ENCODE data around the gene DACT3.

Gene DACT3

DNA sequence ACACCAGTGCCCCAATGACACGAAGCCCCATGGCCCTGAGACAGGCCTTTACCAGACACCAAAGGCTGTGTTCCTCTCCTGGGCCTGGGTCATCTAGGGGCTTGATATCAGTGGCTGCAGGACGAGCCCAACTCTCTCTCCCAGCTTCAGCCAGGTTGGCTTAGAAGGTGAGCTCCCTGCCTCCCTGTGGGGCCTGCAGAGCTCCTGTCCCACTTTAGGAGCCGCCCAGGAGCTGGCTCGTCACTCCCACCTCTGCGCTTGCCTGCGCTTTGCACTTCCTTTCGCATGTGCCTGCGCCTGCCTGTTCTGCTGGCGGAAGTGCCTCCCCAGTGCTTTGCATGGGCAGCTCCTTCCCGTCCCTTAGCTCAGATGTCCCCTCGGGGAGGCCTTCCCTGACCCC is 55.0 kb downstream of the DACT3 start:
- H3K18ac ChIP-seq (ENCODE audit: low read length), result peak overlapping the region; percentile 34
- H2BK12ac ChIP-seq (ENCODE audit: low read length), result no peak overlapping the region
- H2BK120ac ChIP-seq (ENCODE audit: insufficient read depth, low read length, poor library complexity), result no peak overlapping the region
- no CpG with 5 or more reads among the region's 11 CpGs for WGBS (ENCODE audit: extremely low coverage, insufficient coverage, insufficient read length)
- DNase-seq, result no peak
- H3K4me1 ChIP-seq (ENCODE audit: control insufficient read depth in 1 of 2, insufficient read depth in 2 of 2, low read length in 2 of 2), result peaks cover 10 to 11% of the 10 kb centered on the region in 2 experiments
- no peak overlapping the region for H3K27ac ChIP-seq (ENCODE audit: low read depth, low read length)
- H2AK5ac ChIP-seq (ENCODE audit: low read length), result no peak overlapping the region
- H4K12ac ChIP-seq (ENCODE audit: low read depth, low read length), result no peak overlapping the region
- H3K36me3 ChIP-seq (ENCODE audit: control insufficient read depth in 1 of 2, insufficient read depth in 2 of 2, low read length in 2 of 2), result peaks cover 57 to 64% of the 10 kb centered on the region in 2 experiments
- H4K91ac ChIP-seq (ENCODE audit: low read depth, low read length), result no peak overlapping the region
- H2BK5ac ChIP-seq (ENCODE audit: low read depth, low read length, poor library complexity), result no peak overlapping the region
- H3K23ac ChIP-seq (ENCODE audit: low read length), result no peak overlapping the region
- H3K79me2 ChIP-seq (ENCODE audit: control insufficient read depth, insufficient read depth, low read length, poor library complexity), result peaks cover 22% of the 10 kb centered on the region
- H3K9me3 ChIP-seq (ENCODE audit: insufficient read depth, low read depth, low read length), result no peaks in the 10 kb centered on the region
- H3K9ac ChIP-seq (ENCODE audit: low read length), result no peak overlapping the region
- no peak overlapping the region for H3K4me3 ChIP-seq (ENCODE audit: low read depth, low read length)
- no peak overlapping the region for H3K14ac ChIP-seq (ENCODE audit: low read length)
- H2AFZ ChIP-seq (ENCODE audit: insufficient read depth, low read length, poor library complexity), result no peak overlapping the region
- H3K79me1 ChIP-seq (ENCODE audit: low read length), result peaks cover 6% of the 10 kb centered on the region
- no peak overlapping the region for H3K4me2 ChIP-seq (ENCODE audit: low read length)
- H4K8ac ChIP-seq (ENCODE audit: low read depth, low read length), result no peak overlapping the region
- no peaks in the 10 kb centered on the region for H3K27me3 ChIP-seq (ENCODE audit: insufficient read depth, low read length)
- no peak overlapping the region for H3K4ac ChIP-seq (ENCODE audit: low read depth, low read length)

DNA sequence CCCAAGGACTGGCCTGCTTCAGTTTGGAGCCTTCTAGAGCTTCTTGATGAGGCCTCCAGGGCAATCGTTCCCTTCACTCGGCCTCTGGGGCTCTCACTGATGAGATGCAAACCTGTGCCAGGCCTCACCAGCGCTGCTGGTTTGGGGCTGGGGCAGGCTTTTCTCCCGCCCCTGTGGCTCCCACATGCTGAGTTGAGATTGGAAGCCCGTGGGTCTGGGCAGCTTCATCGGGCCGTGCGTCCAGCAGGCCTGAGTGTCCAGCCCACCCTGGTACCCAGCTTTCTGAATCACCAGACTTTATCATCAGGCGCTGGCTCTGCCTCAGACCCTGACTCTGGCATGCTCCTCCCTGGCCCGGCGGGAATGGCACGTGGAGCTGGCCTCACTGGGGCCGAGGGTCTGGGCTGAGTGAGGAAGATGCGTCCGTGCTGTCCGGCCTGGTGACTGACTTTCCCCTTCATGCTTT is 55.6 kb downstream of the DACT3 start:
- Histone ChIP-seq H3K36me3 (ENCODE audit: control insufficient read depth in 1 of 2, insufficient read depth in 2 of 2, low read length in 2 of 2) (peaks cover 51 to 59% of the 10 kb centered on the region in 2 experiments), H3K79me1 (ENCODE audit: low read length) (peaks cover 11% of the 10 kb centered on the region), H3K4me1 (ENCODE audit: control insufficient read depth in 1 of 2, insufficient read depth in 2 of 2, low read length in 2 of 2) (peaks cover 10 to 11% of the 10 kb centered on the region in 2 experiments), H3K27me3 (ENCODE audit: insufficient read depth, low read length) (no peaks in the 10 kb centered on the region), H4K12ac (ENCODE audit: low read depth, low read length) (no peak overlapping the region), H3K9ac (ENCODE audit: low read length) (no peak overlapping the region), H4K91ac (ENCODE audit: low read depth, low read length) (no peak overlapping the region), H3K23ac (ENCODE audit: low read length) (no peak overlapping the region), H3K4me2 (ENCODE audit: low read length) (no peak overlapping the region), H3K9me3 (ENCODE audit: insufficient read depth, low read depth, low read length) (no peaks in the 10 kb centered on the region), H3K14ac (ENCODE audit: low read length) (no peak overlapping the region), H2AFZ (ENCODE audit: insufficient read depth, low read length, poor library complexity) (no peak overlapping the region), H2BK12ac (ENCODE audit: low read length) (no peak overlapping the region), H3K18ac (ENCODE audit: low read length) (no peak overlapping the region), H3K79me2 (ENCODE audit: control insufficient read depth, insufficient read depth, low read length, poor library complexity) (peaks cover 24% of the 10 kb centered on the region), H2BK120ac (ENCODE audit: insufficient read depth, low read length, poor library complexity) (no peak overlapping the region), H4K8ac (ENCODE audit: low read depth, low read length) (no peak overlapping the region), H2AK5ac (ENCODE audit: low read length) (no peak overlapping the region), H3K27ac (ENCODE audit: low read depth, low read length) (no peak overlapping the region), H3K4ac (ENCODE audit: low read depth, low read length) (no peak overlapping the region), H2BK5ac (ENCODE audit: low read depth, low read length, poor library complexity) (no peak overlapping the region), H3K4me3 (ENCODE audit: low read depth, low read length) (no peak overlapping the region)
- WGBS (ENCODE audit: extremely low coverage, insufficient coverage, insufficient read length), result no CpG with 5 or more reads among the region's 16 CpGs
- DNase-seq, result no peak

DNA sequence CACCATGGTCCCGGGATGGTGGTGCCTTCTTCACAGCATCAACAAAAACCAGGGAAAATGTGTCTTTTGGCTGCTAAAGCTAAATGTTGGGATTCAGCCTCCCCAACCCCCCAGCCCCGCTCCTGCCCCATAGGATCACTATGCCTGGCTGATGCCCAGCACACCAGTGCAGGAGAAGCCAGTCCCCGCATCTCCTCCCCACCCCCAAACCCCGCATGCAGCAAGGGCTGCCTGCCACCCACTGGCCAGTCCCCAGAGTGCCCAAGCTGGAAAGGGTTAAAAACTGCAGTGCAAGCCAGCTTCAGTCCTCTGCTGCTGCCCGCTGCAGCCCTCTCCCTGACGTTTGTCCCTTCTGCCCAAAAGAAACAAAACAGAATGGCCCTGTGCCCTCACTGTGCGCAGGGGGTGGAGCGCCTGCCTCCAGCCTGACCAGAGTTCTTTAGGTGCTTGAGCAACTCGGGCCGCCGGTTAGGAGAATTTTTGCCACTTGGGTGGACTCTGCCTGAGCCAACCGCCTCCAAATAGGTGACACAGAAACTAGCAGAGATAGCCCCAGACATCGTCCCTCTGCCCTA is 56.1 kb downstream of the DACT3 start:
- Histone ChIP-seq H2BK5ac (ENCODE audit: low read depth, low read length, poor library complexity) (no peak overlapping the region), H3K18ac (ENCODE audit: low read length) (no peak overlapping the region), H3K79me1 (ENCODE audit: low read length) (peaks cover 14% of the 10 kb centered on the region), H4K91ac (ENCODE audit: low read depth, low read length) (no peak overlapping the region), H3K27me3 (ENCODE audit: insufficient read depth, low read length) (no peaks in the 10 kb centered on the region), H3K27ac (ENCODE audit: low read depth, low read length) (no peak overlapping the region), H3K9me3 (ENCODE audit: insufficient read depth, low read depth, low read length) (no peaks in the 10 kb centered on the region), H2BK120ac (ENCODE audit: insufficient read depth, low read length, poor library complexity) (no peak overlapping the region), H3K36me3 (ENCODE audit: control insufficient read depth in 1 of 2, insufficient read depth in 2 of 2, low read length in 2 of 2) (peaks cover 47 to 56% of the 10 kb centered on the region in 2 experiments), H4K12ac (ENCODE audit: low read depth, low read length) (no peak overlapping the region), H2BK12ac (ENCODE audit: low read length) (no peak overlapping the region), H2AK5ac (ENCODE audit: low read length) (no peak overlapping the region), H2AFZ (ENCODE audit: insufficient read depth, low read length, poor library complexity) (no peak overlapping the region), H3K14ac (ENCODE audit: low read length) (no peak overlapping the region), H3K79me2 (ENCODE audit: control insufficient read depth, insufficient read depth, low read length, poor library complexity) (peaks cover 26% of the 10 kb centered on the region), H3K4ac (ENCODE audit: low read depth, low read length) (no peak overlapping the region), H3K9ac (ENCODE audit: low read length) (no peak overlapping the region), H3K4me3 (ENCODE audit: low read depth, low read length) (no peak overlapping the region), H3K4me2 (ENCODE audit: low read length) (no peak overlapping the region), H4K8ac (ENCODE audit: low read depth, low read length) (no peak overlapping the region), H3K4me1 (ENCODE audit: control insufficient read depth in 1 of 2, insufficient read depth in 2 of 2, low read length in 2 of 2) (peaks cover 11 to 13% of the 10 kb centered on the region in 2 experiments), H3K23ac (ENCODE audit: low read length) (no peak overlapping the region)
- DNase-seq, result no peak
- WGBS (ENCODE audit: extremely low coverage, insufficient coverage, insufficient read length), result no CpG with 5 or more reads among the region's 13 CpGs

DNA sequence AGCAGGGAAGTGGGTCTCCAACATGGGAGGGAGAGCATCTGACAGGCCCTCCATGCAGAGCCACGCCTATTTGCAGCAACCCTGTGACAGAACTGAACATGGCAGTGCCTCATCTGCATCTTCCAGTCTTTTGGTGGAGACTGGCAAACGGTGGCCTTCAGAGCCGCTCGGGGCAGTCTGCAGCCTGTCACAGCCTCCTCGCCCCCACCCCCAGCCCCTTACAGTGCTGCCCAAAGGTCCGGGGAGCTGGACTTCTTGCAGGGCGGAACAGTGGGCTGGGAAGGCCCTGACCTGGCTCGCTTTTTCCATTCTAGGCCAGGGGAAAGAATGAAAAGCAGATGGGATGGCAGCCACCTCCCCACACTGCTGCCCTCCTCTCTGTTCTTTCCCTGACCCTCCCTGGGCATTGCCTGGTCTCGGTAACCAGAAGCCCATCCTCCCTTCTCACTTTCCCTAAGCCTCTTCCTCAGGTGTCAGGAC is 57.2 kb downstream of the DACT3 start:
- H3K79me2 ChIP-seq (ENCODE audit: control insufficient read depth, insufficient read depth, low read length, poor library complexity), result peaks cover 26% of the 10 kb centered on the region
- H3K79me1 ChIP-seq (ENCODE audit: low read length), result peaks cover 14% of the 10 kb centered on the region
- H3K9ac ChIP-seq (ENCODE audit: low read length), result no peak overlapping the region
- H3K9me3 ChIP-seq (ENCODE audit: insufficient read depth, low read depth, low read length), result peaks cover 2% of the 10 kb centered on the region
- no peaks in the 10 kb centered on the region for H3K27me3 ChIP-seq (ENCODE audit: insufficient read depth, low read length)
- H3K4me1 ChIP-seq (ENCODE audit: control insufficient read depth in 1 of 2, insufficient read depth in 2 of 2, low read length in 2 of 2), result peaks cover 11 to 13% of the 10 kb centered on the region in 2 experiments
- no peak overlapping the region for H2BK5ac ChIP-seq (ENCODE audit: low read depth, low read length, poor library complexity)
- H3K18ac ChIP-seq (ENCODE audit: low read length), result no peak overlapping the region
- DNase-seq, result no peak
- H3K4ac ChIP-seq (ENCODE audit: low read depth, low read length), result peak overlapping the region; percentile 93
- H2BK12ac ChIP-seq (ENCODE audit: low read length), result no peak overlapping the region
- H4K91ac ChIP-seq (ENCODE audit: low read depth, low read length), result no peak overlapping the region
- no peak overlapping the region for H3K27ac ChIP-seq (ENCODE audit: low read depth, low read length)
- H3K4me3 ChIP-seq (ENCODE audit: low read depth, low read length), result no peak overlapping the region
- no peak overlapping the region for H2AK5ac ChIP-seq (ENCODE audit: low read length)
- no peak overlapping the region for H4K12ac ChIP-seq (ENCODE audit: low read depth, low read length)
- no peak overlapping the region for H2AFZ ChIP-seq (ENCODE audit: insufficient read depth, low read length, poor library complexity)
- peaks cover 36 to 45% of the 10 kb centered on the region in 2 experiments for H3K36me3 ChIP-seq (ENCODE audit: control insufficient read depth in 1 of 2, insufficient read depth in 2 of 2, low read length in 2 of 2)
- no peak overlapping the region for H3K14ac ChIP-seq (ENCODE audit: low read length)
- no peak overlapping the region for H4K8ac ChIP-seq (ENCODE audit: low read depth, low read length)
- no peak overlapping the region for H3K4me2 ChIP-seq (ENCODE audit: low read length)
- WGBS (ENCODE audit: extremely low coverage, insufficient coverage, insufficient read length), result no CpG with 5 or more reads among the region's 9 CpGs
- H3K23ac ChIP-seq (ENCODE audit: low read length), result no peak overlapping the region
- H2BK120ac ChIP-seq (ENCODE audit: insufficient read depth, low read length, poor library complexity), result no peak overlapping the region
